NCI-H526 (cell line): Measurements from ENCODE around the gene HCRTR2.
"Not testable (repeated sequence)": the region's sequence is repeated elsewhere in the genome, so short reads cannot be mapped to it uniquely, and the experiment has no call there.

Experiments used
- DNase-seq, 2 experiments: peaks; one replicate each; lab custom pipeline; 2025; lab: John Stamatoyannopoulos, UW

The HCRTR2 gene

DNA sequence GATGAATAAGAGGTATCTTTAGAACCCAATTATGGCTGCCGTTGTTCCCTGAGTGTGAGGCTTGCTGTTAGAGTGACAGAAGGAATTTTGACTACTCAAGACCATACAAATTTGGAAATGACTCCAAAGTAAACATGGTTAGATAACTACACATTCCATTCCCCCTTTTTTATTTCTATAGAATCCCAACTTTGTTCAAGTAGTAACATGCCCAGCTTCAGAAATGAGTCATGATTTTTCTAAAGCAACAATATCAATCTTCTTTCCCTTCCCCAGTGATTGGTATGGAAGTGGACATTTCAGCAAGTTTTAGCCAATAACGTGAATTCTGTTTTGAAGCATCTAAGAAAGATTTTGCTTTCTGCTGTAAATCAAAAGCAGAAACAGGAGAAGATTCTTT, 37.8 kb downstream of the HCRTR2 start:
- DNase-seq = no peak

- DNase-seq = no peak
Measured at GRCh38 chr6:55220961-55221360, 46.6 kb downstream of the HCRTR2 start.

DNA sequence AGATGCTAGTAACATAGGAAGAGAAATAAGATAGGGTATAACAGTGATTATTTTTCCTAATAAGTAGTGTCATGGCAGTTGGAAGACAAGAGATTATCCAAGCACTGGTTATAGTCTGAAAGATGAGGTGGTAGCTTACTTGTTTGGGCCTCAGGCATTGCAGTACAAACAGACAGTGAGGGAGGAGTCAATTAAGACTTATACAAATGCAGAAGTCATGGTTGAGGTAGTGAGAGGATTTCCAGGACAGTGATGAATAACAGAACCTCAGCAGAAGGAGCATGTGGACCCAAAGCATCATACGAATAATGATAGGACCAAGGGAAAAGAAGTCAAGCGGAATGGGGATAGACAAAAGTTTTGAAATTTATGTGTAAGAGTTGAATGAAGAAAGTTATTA, 53.5 kb downstream of the HCRTR2 start:
- DNase-seq = no peak

GRCh38 chr6:55239099-55239498, 64.8 kb downstream of the HCRTR2 start:
- DNase-seq = no peak

DNA sequence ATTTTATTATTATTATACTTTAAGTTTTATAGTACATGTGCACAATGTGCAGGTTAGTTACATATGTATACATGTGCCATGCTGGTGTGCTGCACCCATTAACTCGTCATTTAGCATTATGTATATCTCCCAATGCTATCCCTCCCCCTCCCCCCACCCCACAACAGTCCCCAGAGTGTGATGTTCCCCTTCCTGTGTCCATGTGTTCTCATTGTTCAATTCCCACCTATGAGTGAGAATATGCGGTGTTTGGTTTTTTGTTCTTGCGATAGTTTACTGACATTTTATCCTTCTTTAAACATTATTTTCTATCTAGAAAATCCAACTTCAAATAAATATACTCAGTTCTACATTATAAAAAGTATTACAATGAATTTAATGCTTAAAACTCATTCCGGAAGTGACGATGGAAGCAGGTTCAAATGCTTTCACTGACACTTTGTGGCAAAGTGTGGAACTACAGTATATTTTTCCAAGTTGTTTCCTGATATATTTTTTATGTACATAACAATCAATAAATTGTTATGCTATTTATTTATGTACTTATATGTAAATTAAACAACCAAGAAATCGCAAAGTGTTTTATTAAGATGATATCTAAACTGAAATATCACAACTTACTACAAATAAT, 66.8 kb downstream of the HCRTR2 start:
- DNase-seq = peak in 1 of 2 experiments; percentile 39

GRCh38 chr6:55250400-55250799, 76.1 kb downstream of the HCRTR2 start:
- DNase-seq = peak; percentile 64 to 73

GRCh38 chr6:55255113-55255512, 80.8 kb downstream of the HCRTR2 start:
- no peak for DNase-seq

GRCh38 chr6:55260181-55260580, 85.9 kb downstream of the HCRTR2 start:
- DNase-seq = no peak

DNA sequence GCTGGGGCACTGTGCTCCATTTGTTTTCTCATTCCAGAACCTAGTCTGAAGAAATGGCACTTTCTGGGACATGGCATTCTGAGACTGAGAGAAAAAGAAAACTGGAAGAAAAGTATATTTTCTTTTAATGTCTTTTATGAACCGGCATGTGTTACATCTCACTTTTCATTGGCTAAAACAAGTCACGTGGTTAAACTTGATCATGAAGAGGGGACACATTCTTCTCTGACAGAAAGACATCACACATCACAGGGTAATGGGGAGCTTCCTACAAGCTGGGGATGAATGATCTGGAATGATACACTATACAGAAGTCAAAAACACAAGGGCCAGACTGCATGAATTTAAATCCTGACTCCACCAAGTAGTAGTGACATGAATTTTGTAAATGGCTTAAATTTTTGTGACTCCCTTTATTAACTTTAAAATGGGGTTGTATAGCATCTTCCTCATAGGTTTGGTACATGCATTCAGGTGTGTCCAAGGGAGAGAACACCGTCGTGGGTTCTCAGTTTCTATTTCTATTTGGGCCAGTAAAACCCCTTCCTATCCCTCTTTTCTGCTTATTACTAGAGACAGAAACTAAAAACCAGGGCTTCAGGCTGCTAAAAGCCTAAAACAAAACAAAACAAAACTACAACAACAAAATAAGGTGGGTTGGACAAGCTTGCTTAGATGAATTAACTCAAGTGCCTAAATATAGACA, 91.2 kb downstream of the HCRTR2 start:
- DNase-seq = no peak

DNA sequence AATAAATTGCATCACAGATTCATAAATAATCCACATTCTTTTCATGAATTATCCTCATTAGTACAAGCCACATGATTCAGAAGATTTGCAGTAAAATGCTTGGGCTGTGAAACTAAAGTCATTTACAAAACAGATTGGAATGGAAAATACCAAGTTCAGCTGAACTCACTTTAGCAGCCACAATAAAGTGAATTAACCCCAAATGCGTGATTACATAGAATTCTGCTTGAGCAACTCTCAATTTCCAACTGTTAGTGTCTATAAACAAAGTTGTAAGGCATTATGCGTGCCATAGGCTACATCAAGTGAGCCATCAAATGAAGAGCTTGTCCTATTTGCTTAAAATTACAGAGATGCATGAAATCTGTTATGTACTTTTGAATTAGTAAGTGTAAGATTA, 92.6 kb downstream of the HCRTR2 start:
- DNase-seq = no peak

DNA sequence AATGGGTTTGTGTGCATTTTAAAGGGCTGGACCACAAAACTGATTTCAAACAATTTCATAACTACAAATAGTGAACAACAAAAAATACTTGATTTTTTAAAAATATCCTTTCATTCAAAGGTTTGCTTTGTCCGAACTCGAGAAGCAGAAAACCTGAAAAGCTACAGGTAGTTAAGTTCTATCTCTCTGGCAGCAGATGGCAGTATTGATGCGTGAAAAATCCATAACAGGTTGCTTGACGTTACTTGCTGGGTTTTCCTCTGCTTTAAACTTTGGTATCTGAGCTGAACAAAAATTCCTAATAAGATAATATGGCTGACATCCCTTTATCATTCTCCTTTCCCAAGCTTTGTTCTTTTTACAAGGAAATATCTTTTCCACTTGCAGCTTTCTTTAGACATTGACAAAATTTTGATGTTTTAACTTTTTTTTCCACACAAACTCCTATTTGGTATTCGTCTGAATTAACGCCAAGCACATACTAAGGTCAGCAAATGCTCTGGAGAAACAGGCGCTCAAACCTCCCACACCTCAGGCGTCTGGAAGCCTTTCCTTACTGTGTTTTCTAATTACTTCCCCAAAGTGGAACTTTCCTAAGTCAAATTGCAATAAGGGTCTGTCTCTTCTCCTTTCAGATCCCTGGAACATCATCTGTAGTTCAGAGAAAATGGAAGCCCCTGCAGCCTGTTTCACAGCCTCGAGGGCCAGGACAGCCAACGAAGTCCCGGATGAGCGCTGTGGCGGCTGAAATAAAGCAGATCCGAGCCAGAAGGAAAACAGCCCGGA, 102.6 kb downstream of the HCRTR2 start:
- DNase-seq = peak; percentile 22 to 77

GRCh38 chr6:55277646-55278045, 103.3 kb downstream of the HCRTR2 start:
- DNase-seq = no peak

DNA sequence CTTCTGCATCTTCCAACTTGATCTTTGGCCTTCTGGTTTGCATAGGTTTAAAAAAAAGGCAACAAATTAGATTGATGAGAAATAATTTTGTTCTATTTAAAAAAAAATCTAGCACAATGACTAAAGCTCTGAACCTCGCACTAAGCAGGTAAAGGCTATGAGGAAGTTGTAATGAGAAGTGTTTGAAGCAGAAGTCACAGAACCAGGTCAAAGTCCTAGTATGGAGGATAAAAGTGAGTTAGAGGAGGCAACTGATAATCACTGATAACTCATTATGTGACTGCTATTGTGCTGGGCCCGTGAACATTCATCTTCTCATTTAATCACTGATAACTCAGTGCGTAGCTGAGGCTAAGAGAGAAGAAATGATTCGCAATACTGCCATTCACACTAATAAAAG, 106.9 kb downstream of the HCRTR2 start:
- no peak for DNase-seq

DNA sequence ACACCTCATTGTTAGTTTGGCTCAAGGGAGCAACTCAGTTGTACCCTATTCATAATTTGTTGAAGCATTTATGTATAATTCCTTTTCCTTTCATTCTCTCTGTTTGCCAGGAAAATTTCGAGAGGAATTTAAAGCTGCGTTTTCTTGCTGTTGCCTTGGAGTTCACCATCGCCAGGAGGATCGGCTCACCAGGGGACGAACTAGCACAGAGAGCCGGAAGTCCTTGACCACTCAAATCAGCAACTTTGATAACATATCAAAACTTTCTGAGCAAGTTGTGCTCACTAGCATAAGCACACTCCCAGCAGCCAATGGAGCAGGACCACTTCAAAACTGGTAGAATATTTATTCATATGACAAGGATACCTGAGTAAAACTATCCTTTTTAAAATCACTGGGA, 107.8 kb downstream of the HCRTR2 start:
- no peak for DNase-seq

- no peak for DNase-seq
Measured at GRCh38 chr6:55286824-55287223, 112.5 kb downstream of the HCRTR2 start.

DNA sequence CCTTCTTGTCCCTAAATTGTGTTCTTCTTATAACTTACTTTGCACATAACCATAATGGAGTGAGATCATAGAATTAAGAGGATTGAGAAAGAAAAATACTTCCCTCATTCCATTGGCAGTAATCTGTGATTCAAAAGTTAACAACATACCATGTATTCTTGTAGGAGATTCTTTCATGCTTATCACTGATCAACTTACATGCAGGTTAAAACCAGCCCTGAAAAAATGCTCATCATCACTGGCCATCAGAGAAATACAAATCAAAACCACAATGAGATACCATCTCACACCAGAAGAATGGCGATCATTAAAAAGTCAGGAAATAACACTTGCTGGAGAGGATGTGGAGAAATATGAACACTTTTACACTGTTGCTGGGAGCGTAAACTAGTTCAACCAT, 116.4 kb downstream of the HCRTR2 start:
- no peak for DNase-seq

GRCh38 chr6:55293116-55293515, 118.8 kb downstream of the HCRTR2 start:
- DNase-seq = peak in 1 of 2 experiments; percentile 30

GRCh38 chr6:55297214-55297613, 122.9 kb downstream of the HCRTR2 start:
- DNase-seq = not testable (repeated sequence)

GRCh38 chr6:55299286-55299985, 125.1 kb downstream of the HCRTR2 start:
- DNase-seq = no peak

DNA sequence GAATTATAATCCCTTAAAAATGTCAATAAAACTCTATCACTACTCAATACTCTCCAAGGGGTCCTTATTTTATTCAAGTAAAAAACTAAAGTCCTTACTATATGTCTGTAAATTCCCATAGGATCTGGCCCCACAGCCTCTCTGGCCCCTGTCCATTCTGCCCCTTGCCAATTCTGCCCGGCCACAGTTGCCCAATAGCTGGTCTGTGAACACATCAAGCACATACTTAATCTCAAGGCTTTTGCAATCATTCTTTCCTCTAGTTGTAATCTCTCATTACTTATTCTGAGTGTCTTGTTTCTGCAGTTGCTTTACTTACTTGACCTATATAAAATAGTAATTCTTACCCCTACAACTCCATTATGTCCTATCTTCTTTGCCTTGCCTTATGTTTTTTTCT, 130.4 kb downstream of the HCRTR2 start:
- DNase-seq = no peak

- DNase-seq = peak in 1 of 2 experiments; percentile 10
Measured at GRCh38 chr6:55319961-55320695, 145.8 kb downstream of the HCRTR2 start.

DNA sequence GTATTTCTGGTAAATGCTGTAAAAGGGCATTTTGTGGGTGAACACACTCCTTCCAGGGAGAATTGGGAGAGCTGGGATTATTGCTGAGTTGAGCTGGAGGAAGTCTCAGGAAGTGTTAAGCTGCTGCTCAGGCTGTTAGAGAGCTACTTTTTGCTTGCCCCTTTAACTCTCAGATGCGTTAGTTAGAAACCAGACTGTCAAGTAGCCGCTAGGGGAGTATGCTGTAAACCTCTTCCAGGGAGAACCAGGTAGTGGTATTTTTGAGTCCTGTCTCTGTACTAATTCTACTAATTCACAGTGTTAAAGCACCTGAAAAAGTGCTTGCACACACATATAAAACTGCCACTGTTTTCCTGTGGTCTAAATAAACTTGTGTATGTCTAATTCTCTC, 146.4 kb downstream of the HCRTR2 start:
- DNase-seq = no peak
